ENCODE results near the gene TRIM46. TPM values are rescaled to one million over a fixed set of nuclear protein-coding genes. Genes with fewer than 3 reads are reported as not detected.
"Not testable (repeated sequence)": the region's sequence is repeated elsewhere in the genome, so short reads cannot be mapped to it uniquely, and the experiment has no call there.

Gene TRIM46
- total and polyA plus RNA-seq, 10 donors = 0.35 to 3.6 (median 1.2) TPM

- WGBS, 5 donors = 50 to 72% (median 56%) methylated on average over 9 of the region's 9 CpGs
- Histone ChIP-seq H3K27me3 (replicated peaks in 1 of 7) (no peaks in the 10 kb centered on the region), H3K9me3 (no peaks in the 10 kb centered on the region), H3K27ac (peak overlapping the region; percentile 71 to 90 (median 90)), H3K36me3 (no peaks in the 10 kb centered on the region), H3K4me3 (peak overlapping the region; percentile 52 to 81 (median 62)), H3K4me1 (peaks cover 7 to 61% (median 41%) of the 10 kb centered on the region in 6 donors)
- intact Hi-C loops (cut with DNase I; ENCODE audit: low total_unique reads) = loop anchor here (10.0 kb wide), 1 partner anchor 53 kb away; the partner anchor contains the start of genes KRTCAP2 and TRIM46
- TF ChIP-seq CTCF (IDR thresholded peaks at IDR 0.05 in 8 of 11, conservative IDR thresholded peaks at IDR 0.05 in 3 of 11) = no peak
- no peak for TF ChIP-seq POLR2A (IDR thresholded peaks at IDR 0.05)
- TF ChIP-seq POLR2AphosphoS5 (IDR thresholded peaks at IDR 0.05) = no peak
- no peak for DNase-seq
Measured at GRCh38 chr1:155228096-155228427, 54.4 kb downstream of the TRIM46 start.

GRCh38 chr1:155231302-155231701 lies 57.7 kb downstream of the TRIM46 start:
- H3K4me1 ChIP-seq = peaks cover 0 to 31% (median 12%) of the 10 kb centered on the region in 6 donors
- H3K27me3 ChIP-seq (replicated peaks in 1 of 7); intact Hi-C loops (cut with DNase I; ENCODE audit: low total_unique reads); H3K4me3 ChIP-seq; H3K9me3 ChIP-seq; DNase-seq: not testable (repeated sequence)
- 58 to 89% (median 76%) methylated on average over 3 of the region's 3 CpGs for WGBS, 5 donors
- peak overlapping the region in 2 of 8 donors; percentile 53 to 61 for H3K27ac ChIP-seq
- peaks cover 0 to 13% (median 8%) of the 10 kb centered on the region in 6 donors for H3K36me3 ChIP-seq

GRCh38 chr1:155232001-155232978 lies 58.6 kb downstream of the TRIM46 start:
- peaks cover 0 to 23% (median 17%) of the 10 kb centered on the region in 6 donors for H3K36me3 ChIP-seq
- peaks cover 0 to 30% (median 6%) of the 10 kb centered on the region in 6 donors for H3K4me1 ChIP-seq
- H3K4me3 ChIP-seq; DNase-seq; intact Hi-C loops (cut with DNase I; ENCODE audit: low total_unique reads); H3K27me3 ChIP-seq (replicated peaks in 1 of 7); H3K9me3 ChIP-seq: not testable (repeated sequence)
- 69 to 72% (median 70%) methylated on average over 11 to 13 of the region's 13 CpGs for WGBS, 5 donors
- peak in 2 of 3 donors; percentile 12 to 41 for TF ChIP-seq POLR2AphosphoS5 (IDR thresholded peaks at IDR 0.05)
- peak overlapping the region in 5 of 8 donors; percentile 46 to 64 (median 61) for H3K27ac ChIP-seq

- H3K27me3 ChIP-seq (replicated peaks in 1 of 7); H3K9me3 ChIP-seq; H3K4me3 ChIP-seq; H3K27ac ChIP-seq; intact Hi-C loops (cut with DNase I; ENCODE audit: low total_unique reads); DNase-seq: not testable (repeated sequence)
- peaks cover 0 to 35% (median 25%) of the 10 kb centered on the region in 6 donors for H3K36me3 ChIP-seq
- peaks cover 0 to 21% (median 0%) of the 10 kb centered on the region in 6 donors for H3K4me1 ChIP-seq
- 64 to 100% (median 80%) methylated on average over 1 to 2 of the region's 5 CpGs; no CpG with 5 or more reads in 1 of the 5 donors for WGBS, 5 donors
Measured at GRCh38 chr1:155233502-155233901, 59.9 kb downstream of the TRIM46 start.

Small RNAs within 50 kb of the gene (small RNA-seq; reads per million reads assigned to genes)
- gene HMGN2P18 = 0 reads per million in 4 donors

Other genes starting within 250 kb of the TRIM46 start
- gene PMVK, start 237.1 kb upstream of the TRIM46 start, total RNA-seq = 10 to 100 TPM; 12.4 to 50.6 (median 33.8) TPM
- 10 to 100 TPM; 30.3 to 68.8 (median 42.2) TPM for gene PMVK, start 237.1 kb upstream of the TRIM46 start, polyA plus RNA-seq
- gene PBXIP1, start 217.8 kb upstream of the TRIM46 start, total RNA-seq = 100 to 1,000 TPM in 3 of 7 donors, 10 to 100 TPM in 4; 70.2 to 125 (median 95.0) TPM
- 10 to 100 TPM; 55.5 to 75.7 (median 62.2) TPM for gene PBXIP1, start 217.8 kb upstream of the TRIM46 start, polyA plus RNA-seq
- 10 to 100 TPM; 28.4 to 36.6 (median 35.5) TPM for gene PYGO2, start 212.1 kb upstream of the TRIM46 start, total RNA-seq
- 10 to 100 TPM; 19.8 to 35.7 (median 19.9) TPM for gene PYGO2, start 212.1 kb upstream of the TRIM46 start, polyA plus RNA-seq
- gene SHC1, start 203.1 kb upstream of the TRIM46 start, total RNA-seq = 100 to 1,000 TPM in 4 of 7 donors, 10 to 100 TPM in 3; 63.4 to 133 (median 108) TPM
- 10 to 100 TPM; 36.8 to 49.8 (median 48.6) TPM for gene SHC1, start 203.1 kb upstream of the TRIM46 start, polyA plus RNA-seq
- 10 to 100 TPM; 15.7 to 42.5 (median 27.2) TPM for gene CKS1B, start 199.2 kb upstream of the TRIM46 start, total RNA-seq
- gene CKS1B, start 199.2 kb upstream of the TRIM46 start, polyA plus RNA-seq = 10 to 100 TPM; 17.0 to 51.5 (median 43.2) TPM
- gene FLAD1, start 190.5 kb upstream of the TRIM46 start, total RNA-seq = 10 to 100 TPM; 27.1 to 35.8 (median 30.3) TPM
- gene FLAD1, start 190.5 kb upstream of the TRIM46 start, polyA plus RNA-seq = 10 to 100 TPM; 31.9 to 43.4 (median 40.1) TPM
- gene LENEP, start 180.3 kb upstream of the TRIM46 start, total RNA-seq = under 1 TPM in 1 of 7 donors, not detected in 6; 0.60 TPM
- not detected for gene LENEP, start 180.3 kb upstream of the TRIM46 start, polyA plus RNA-seq
- gene ZBTB7B, start 171.0 kb upstream of the TRIM46 start, total RNA-seq = 10 to 100 TPM; 44.0 to 88.9 (median 68.8) TPM
- gene ZBTB7B, start 171.0 kb upstream of the TRIM46 start, polyA plus RNA-seq = 10 to 100 TPM; 11.1 to 38.6 (median 13.4) TPM
- gene DCST2, start 140.1 kb upstream of the TRIM46 start, total RNA-seq = 1 to 10 TPM in 2 of 7 donors, under 1 TPM in 4, not detected in 1; 0.54 to 4.1 (median 0.71) TPM
- 1 to 10 TPM; 1.0 to 2.1 (median 1.7) TPM for gene DCST2, start 140.1 kb upstream of the TRIM46 start, polyA plus RNA-seq
- not detected for gene DCST1, start 140.0 kb upstream of the TRIM46 start, total RNA-seq
- not detected for gene DCST1, start 140.0 kb upstream of the TRIM46 start, polyA plus RNA-seq
- 100 to 1,000 TPM in 2 of 7 donors, 10 to 100 TPM in 5; 70.8 to 205 (median 84.6) TPM for gene ADAM15, start 122.5 kb upstream of the TRIM46 start, total RNA-seq
- gene ADAM15, start 122.5 kb upstream of the TRIM46 start, polyA plus RNA-seq = 100 to 1,000 TPM in 2 of 3 donors, 10 to 100 TPM in 1; 76.4 to 313 (median 286) TPM
- gene EFNA4, start 110.1 kb upstream of the TRIM46 start, total RNA-seq = 1 to 10 TPM; 4.6 to 7.7 (median 6.0) TPM
- 1 to 10 TPM; 7.3 to 9.5 (median 8.7) TPM for gene EFNA4, start 110.1 kb upstream of the TRIM46 start, polyA plus RNA-seq
- gene EFNA3, start 95.0 kb upstream of the TRIM46 start, total RNA-seq = 1 to 10 TPM in 6 of 7 donors, not detected in 1; 1.6 to 4.3 (median 2.4) TPM
- 1 to 10 TPM; 1.4 to 2.0 (median 1.7) TPM for gene EFNA3, start 95.0 kb upstream of the TRIM46 start, polyA plus RNA-seq
- 10 to 100 TPM in 5 of 7 donors, 1 to 10 TPM in 2; 8.0 to 19.4 (median 10.3) TPM for gene EFNA1, start 46.0 kb upstream of the TRIM46 start, total RNA-seq
- 1 to 10 TPM; 3.7 to 8.0 (median 7.8) TPM for gene EFNA1, start 46.0 kb upstream of the TRIM46 start, polyA plus RNA-seq
- gene SLC50A1, start 38.0 kb upstream of the TRIM46 start, total RNA-seq = 10 to 100 TPM; 28.4 to 41.4 (median 38.2) TPM
- 10 to 100 TPM; 60.1 to 73.8 (median 72.5) TPM for gene SLC50A1, start 38.0 kb upstream of the TRIM46 start, polyA plus RNA-seq
- 10 to 100 TPM; 25.0 to 62.4 (median 49.9) TPM for gene DPM3, start 33.3 kb upstream of the TRIM46 start, total RNA-seq
- 100 to 1,000 TPM; 205 to 262 (median 229) TPM for gene DPM3, start 33.3 kb upstream of the TRIM46 start, polyA plus RNA-seq
- 100 to 1,000 TPM; 113 to 154 (median 136) TPM for gene KRTCAP2, start 545 bp upstream of the TRIM46 start, total RNA-seq
- 100 to 1,000 TPM; 193 to 203 (median 200) TPM for gene KRTCAP2, start 545 bp upstream of the TRIM46 start, polyA plus RNA-seq
- 10 to 100 TPM; 14.3 to 22.6 (median 20.5) TPM for gene THBS3, start 34.0 kb downstream of the TRIM46 start, total RNA-seq
- 10 to 100 TPM; 10.2 to 31.2 (median 27.7) TPM for gene THBS3, start 34.0 kb downstream of the TRIM46 start, polyA plus RNA-seq
- 10 to 100 TPM; 28.2 to 40.9 (median 33.2) TPM for gene MTX1, start 34.8 kb downstream of the TRIM46 start, total RNA-seq
- 10 to 100 TPM; 43.7 to 48.4 (median 44.5) TPM for gene MTX1, start 34.8 kb downstream of the TRIM46 start, polyA plus RNA-seq
- gene ENTREP3, start 81.6 kb downstream of the TRIM46 start, total RNA-seq = 10 to 100 TPM in 6 of 7 donors, 1 to 10 TPM in 1; 9.9 to 19.3 (median 15.6) TPM
- gene ENTREP3, start 81.6 kb downstream of the TRIM46 start, polyA plus RNA-seq = 10 to 100 TPM in 1 of 3 donors, 1 to 10 TPM in 2; 6.5 to 13.2 (median 9.4) TPM
- 10 to 100 TPM; 46.5 to 52.4 (median 49.8) TPM for gene SCAMP3, start 88.5 kb downstream of the TRIM46 start, total RNA-seq
- 10 to 100 TPM; 51.8 to 59.9 (median 53.2) TPM for gene SCAMP3, start 88.5 kb downstream of the TRIM46 start, polyA plus RNA-seq
- 10 to 100 TPM; 61.0 to 89.9 (median 71.8) TPM for gene CLK2, start 99.7 kb downstream of the TRIM46 start, total RNA-seq
- 10 to 100 TPM; 38.6 to 82.0 (median 77.4) TPM for gene CLK2, start 99.7 kb downstream of the TRIM46 start, polyA plus RNA-seq
- 1 to 10 TPM in 6 of 7 donors, under 1 TPM in 1; 0.65 to 3.3 (median 1.9) TPM for gene HCN3, start 103.6 kb downstream of the TRIM46 start, total RNA-seq
- gene HCN3, start 103.6 kb downstream of the TRIM46 start, polyA plus RNA-seq = 1 to 10 TPM in 2 of 3 donors, under 1 TPM in 1; 0.89 to 1.6 (median 1.4) TPM
- under 1 TPM in 4 of 7 donors, not detected in 3; 0.22 to 0.74 (median 0.43) TPM for gene PKLR, start 127.6 kb downstream of the TRIM46 start, total RNA-seq
- gene PKLR, start 127.6 kb downstream of the TRIM46 start, polyA plus RNA-seq = under 1 TPM in 1 of 3 donors, not detected in 2; 0.04 TPM
- gene FDPS, start 135.0 kb downstream of the TRIM46 start, total RNA-seq = 100 to 1,000 TPM in 2 of 7 donors, 10 to 100 TPM in 5; 84.5 to 118 (median 94.5) TPM
- gene FDPS, start 135.0 kb downstream of the TRIM46 start, polyA plus RNA-seq = 100 to 1,000 TPM; 111 to 134 (median 130) TPM
- 10 to 100 TPM; 11.4 to 21.1 (median 18.0) TPM for gene RUSC1, start 147.0 kb downstream of the TRIM46 start, total RNA-seq
- 10 to 100 TPM in 2 of 3 donors, 1 to 10 TPM in 1; 8.5 to 17.3 (median 10.8) TPM for gene RUSC1, start 147.0 kb downstream of the TRIM46 start, polyA plus RNA-seq